CMK (cell line): ENCODE results near the gene STYXL2.
A peak's percentile ranks its signal among the peaks of the same experiment; 100 is the strongest.

Source experiments
- DNase-seq: peaks from one replicate; pipeline ENCODE4 v3.0.0-alpha.2; 2010; ENCODE audit warnings: low read depth

The STYXL2 gene

GRCh38 chr1:167093846-167094516, at the start of gene STYXL2:
Gene STYXL2, plus strand, starts transcription at chr1:167094075. Its CDS starts 775 bp downstream, at chr1:167094850.
- DNase-seq = no peak

GRCh38 chr1:167051907-167052306, 42.0 kb upstream of the STYXL2 start:
- no peak for DNase-seq

DNA sequence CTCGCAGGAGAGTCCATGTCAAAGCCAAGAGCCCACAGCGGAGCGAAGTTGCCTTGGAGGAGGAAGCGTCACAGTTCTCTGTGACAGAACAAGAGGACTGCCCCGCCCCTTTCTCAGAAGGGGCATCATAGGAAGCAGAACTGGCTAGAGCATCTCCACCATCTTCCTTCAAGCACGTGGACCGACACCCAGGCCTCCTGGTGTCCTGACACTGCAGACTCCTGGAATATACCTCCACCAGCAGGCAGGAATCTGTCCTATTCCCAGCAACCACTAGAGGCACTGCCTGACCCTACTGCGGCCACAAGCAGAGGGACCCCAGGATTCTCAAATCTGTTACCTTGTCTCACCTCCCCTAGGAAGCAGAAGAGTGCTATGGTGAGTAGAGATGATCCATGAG, 41.5 kb upstream of the STYXL2 start:
- DNase-seq = no peak

DNA sequence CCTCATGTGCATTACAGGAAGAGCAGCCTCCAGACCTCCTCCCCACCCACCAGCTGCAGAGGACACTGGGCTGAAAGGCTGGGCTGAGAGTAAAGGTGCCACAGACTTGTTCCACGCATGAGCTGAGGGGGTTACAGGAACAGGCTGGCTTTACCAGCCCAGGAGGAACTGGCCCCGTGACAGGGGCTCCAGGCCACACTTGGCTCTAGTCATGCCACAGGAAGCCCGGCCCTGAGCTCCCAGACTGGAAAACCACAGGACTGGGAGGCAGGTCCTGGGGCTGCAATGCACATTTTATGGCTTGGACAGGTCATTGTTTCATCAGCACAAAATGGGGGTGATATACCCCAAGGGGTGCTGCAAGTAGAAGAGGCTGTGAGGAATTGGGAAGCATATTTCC, 39.3 kb upstream of the STYXL2 start:
- DNase-seq = no peak

DNA sequence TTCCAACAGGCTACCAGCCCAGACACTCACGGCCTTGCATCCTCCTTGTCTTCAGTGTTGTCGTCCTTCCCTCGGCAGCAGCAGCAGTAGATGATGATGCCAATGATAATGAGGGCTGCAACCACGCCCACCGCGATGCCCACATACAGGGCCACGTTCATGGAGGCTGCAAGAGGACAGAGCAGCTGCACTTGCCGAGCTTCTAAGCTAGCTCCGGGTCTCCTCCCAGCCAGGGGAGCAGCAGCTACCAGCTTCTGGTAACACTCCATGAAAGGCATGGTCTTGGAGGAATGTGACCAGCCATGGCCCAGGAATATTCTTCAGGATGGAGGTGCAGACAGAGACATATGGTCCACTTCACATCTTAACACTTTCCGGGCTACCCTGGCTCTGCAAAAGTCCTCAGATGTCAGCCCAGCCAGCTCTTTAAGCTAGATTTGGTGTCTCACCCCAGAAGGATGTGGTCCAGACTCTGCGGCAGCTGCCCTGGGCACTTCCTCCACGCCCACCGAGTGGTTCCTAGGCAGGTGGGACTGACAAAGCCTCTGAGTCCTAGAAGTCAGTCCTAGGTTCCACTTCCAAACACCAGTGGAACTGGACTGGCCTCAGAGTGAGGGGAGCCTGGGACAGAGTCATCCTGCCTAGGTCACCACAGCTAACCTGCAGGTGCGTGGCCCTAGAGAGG, 38.8 kb upstream of the STYXL2 start:
- DNase-seq = no peak

DNA sequence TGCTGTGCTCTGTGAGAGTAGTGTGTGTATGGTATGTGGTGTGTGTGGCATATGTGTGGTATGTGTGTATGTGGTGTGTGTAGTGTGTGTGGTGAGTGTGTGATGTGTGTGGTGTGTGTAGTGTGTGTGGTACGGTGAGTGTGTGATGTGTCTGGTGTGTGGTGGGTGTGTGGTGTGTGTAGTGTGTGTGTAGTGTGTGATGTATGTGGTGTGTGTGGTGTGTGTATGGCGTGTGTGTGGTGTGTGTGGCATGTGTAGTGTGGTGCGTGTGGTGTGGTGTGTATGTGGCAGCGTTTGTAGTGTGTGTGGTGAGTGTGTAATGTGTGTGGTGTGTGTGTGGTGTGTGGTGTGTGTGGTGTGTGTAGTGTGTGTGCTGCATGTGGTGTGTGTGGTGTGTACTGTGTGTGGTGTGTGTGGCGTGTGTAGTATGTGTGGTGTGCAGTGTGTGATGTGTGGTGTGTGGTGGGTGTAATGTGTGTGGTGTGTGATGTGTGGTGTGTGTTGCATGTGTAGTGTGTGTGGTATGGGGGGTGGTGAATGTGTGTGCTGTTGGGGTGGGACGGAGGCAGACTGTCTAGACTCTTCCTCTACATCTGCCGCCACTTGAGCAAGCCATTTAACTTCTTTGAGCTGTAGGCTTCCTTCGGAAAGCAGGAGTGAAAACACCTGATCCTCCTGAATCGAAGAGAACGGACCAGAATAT, 37.2 kb upstream of the STYXL2 start:
- no peak for DNase-seq

DNA sequence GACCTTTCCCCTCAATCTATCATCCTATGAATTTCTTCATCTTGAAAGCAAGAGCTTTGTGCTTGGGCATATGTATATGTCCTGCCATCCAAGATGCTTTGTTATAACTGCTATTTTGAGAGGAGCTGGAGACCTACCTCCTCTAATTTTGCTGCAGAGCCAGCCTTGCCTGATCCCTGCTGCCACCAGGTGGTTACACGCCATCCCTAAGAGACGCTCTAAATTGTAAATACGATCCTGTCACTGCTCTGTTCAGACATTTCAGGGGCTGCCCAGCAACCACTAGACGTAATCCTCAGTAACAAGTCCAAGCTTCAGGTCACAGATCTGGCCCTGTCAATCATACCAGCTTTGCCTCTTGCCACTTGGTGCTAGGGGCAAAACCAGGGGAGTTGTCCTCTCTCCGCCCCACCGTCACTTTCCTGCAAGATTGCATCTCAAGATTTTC, 36.6 kb upstream of the STYXL2 start:
- no peak for DNase-seq

DNA sequence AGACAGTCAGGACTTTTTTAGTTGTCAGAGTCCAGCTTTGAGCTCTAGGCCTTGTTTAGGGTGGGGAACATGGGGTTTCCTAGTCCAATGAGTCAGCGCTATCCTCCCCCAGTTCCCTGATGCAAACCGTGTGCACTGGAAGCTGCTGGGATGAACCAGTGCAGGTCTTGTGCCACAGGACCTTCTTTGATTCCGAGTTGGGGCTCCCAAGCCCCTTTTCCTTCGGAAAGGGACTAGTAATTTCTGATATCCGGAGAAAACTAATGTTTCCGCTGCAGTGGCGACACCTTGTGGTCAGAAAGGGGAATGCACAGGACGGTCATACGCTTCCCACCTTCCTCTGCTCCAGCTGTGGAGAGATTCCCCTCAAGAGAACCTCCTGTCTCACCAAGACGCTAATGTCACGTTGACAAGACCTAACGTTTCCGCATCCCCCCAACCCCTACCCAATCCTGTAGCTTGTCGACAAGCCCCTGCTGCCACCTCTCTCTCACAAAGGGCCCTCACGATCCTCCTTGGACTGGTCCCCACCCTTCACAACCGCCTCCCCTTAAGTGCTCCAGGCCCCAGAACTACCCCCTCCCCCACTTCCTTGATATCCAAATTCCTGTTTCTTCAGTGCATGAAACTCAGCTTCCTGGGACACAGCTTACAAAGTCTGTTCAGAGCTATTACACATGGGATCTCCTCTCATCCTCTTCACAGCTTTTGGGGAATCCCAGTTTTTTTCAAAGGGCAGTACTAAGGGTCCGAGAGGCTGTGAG, 34.6 kb upstream of the STYXL2 start:
- DNase-seq = no peak

DNA sequence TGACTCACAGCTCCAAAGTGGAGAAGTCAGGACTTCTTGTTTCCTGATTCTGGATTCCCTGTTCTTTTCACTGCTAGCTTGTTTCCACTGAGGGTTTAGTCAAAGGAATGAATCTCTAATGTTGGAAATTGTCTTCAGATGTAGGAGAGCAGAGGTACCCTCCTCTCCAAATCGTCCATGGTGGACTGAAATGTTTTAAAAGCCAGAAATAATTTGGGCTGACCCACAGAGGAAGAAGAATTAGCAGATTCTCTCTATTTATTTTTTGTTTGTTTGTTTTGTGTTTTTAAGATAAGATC, 34.1 kb upstream of the STYXL2 start:
- DNase-seq = no peak

DNA sequence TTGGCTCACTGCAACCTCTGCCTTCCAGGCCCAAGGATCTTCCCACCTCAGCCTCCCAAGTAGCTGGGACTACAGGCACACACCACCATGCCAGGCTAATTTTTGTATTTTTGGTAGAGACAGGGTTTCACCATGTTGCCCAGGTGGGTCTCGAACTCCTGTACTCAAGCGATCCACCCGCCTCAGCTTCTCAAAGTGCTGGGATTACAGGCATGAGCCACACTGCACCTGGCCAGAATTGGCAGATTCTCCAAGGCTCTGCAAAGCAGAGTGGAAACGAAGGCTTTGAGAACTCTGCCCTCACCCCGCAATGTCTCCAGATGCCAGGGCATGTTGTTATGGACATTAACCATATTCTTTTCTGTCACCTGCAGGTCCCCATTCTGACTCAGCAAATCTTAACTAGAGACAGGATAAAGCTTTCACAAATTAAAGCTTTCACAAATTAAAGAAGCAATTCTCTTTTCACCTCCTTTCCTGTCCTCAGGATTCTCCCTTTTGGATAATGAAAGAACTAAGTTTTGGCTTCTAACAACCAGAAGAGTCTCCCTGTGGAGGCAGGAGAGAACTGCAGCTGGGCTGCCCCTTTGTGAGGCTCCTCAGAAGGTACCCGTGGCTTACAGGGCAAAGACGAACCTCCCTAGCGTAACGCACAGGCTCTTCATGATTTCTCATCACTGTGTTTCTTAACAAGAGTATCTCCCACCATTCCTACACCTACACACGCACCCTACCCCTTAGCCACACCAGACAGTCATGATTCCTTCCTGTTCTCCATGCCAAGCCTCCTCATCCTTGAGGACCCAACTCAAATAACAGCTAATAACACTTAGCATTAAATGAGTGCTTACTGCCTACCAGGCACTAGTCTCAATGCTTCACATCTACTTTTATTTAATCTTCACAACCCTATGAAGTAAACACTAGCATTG, 33.5 kb upstream of the STYXL2 start:
- DNase-seq = no peak

DNA sequence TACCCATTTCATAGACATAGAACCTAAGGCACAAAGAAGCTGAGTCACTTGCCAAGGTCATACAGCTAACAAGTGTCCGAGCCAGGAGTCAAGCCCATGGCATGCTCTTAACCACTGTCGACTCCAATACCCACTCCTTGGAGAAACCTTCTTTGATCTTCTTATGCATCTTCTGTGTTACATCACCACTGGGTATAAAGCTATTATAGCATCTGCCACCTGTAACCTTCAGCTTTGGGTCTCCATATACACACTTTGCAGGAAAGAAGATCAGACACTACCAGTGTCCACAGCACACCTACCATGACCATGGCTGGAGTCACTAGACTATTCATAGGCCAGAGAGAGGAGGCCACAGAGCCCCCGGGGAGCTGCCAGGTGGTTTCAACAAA, 32.8 kb upstream of the STYXL2 start:
- DNase-seq = no peak

DNA sequence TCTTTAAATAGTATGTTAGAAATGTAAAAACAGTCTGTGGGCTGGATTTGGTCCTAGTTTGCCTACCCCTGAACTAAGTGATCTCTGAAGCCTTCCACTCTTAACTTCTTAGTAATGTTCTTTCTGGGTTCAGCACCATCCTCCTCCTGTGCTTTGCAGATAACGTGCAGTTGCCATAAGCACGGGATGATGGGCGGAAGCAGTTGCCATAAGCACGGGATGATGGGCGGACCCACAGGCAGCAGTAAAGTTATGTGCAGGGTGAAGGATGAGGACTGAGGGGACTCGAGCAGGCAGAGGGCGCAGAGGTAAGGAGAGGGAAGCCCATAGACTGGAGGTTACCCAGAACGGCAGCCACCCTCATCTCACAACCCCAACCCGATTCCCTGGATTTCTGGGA, 29.3 kb upstream of the STYXL2 start:
- DNase-seq = peak; percentile 65

DNA sequence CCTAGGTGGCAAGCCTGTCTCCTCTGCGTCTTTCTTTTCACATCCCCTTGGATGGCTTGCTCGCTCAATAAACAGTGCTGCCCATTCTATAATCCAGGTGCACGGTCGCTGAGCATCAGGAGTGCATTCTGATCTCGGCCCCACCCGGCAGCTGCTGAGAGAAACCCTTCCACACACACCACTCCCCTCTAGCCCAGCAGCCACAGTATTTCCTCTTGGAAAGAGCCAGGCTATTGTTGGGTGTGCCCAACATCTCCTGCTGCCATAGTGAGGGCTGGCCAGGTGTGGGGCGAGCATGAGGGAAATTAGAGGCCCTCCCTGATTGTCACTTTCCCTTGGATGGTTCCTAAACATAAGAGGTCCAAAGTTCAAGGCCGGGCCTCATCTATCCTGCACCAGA, 28.4 kb upstream of the STYXL2 start:
- no peak for DNase-seq

- DNase-seq = no peak
Observed at GRCh38 chr1:167066333-167067122, 27.3 kb upstream of the STYXL2 start.

GRCh38 chr1:167067904-167068303, 26.0 kb upstream of the STYXL2 start:
- DNase-seq = no peak

GRCh38 chr1:167068761-167069160, 25.1 kb upstream of the STYXL2 start:
- no peak for DNase-seq

DNA sequence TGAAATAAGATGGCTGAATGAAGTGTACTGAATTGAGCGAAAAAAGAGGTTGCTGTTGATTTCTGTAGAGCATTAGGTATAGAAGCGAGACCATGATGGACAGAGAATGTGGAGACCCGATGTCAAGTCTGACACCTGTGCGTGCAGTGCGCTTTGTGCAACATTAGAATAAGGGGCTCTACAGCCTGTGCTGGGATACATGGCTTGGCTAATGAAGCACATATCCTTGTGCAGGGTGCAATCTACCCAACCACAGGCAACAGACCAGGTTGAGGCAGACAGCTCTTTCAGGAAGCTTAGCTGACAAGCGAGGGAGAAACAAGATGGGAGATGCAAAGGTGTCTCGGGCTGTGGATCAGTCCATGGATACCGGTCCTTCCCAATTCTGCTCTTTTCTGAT, 22.6 kb upstream of the STYXL2 start:
- no peak for DNase-seq

GRCh38 chr1:167076136-167076710, 17.7 kb upstream of the STYXL2 start:
- DNase-seq = no peak

DNA sequence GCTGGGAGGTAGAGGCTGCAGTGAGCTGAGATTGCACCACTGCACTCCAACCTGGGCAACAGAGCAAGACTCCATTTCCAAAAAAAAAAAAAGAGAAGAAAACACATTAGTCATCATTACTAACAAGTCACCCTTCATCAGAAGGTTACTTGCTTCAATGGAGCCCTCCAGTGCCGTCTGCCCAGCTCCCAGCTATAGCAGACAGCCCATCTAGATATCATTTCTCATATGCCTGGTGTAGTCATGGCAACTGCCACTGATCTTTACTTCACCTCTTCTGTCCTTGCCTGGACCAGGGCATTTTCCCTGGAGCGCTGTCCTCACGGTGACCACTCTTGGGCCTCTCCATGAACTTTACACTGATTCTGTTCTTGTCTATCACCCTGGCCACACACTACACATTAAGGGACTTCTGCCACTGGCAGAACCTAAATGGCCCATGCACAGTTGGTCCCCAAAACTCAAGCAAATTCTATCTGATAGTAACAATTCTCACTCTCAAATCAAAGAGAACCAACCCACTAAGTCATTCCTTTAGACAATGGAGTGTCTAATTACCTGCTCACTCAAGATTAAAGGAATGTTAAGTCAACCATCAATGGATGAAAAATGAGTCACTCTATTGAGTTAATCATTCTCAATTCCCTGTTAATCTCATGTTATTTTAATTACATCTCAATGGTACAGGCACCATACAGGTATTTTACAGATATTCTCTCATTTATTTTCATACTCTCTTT, 16.6 kb upstream of the STYXL2 start:
- DNase-seq = no peak

DNA sequence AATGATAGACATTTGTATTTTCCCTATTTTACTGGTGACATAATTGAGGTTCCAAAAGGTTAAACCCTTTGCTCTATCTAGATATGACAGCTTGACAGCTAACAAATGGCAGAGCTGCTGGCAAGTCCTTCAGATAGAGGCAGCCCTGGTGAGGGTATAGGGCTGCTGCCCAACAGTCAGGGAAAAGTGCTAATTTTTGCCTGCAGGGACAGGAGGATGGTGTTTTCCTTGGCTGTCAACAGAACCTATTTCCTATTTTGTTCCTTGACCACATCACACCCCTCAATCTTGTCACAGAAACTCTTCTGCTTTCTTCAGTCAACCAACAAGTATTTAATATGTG, 16.0 kb upstream of the STYXL2 start:
- no peak for DNase-seq
